Heart right ventricle (tissue), 16 donors: ENCODE results near the gene FAIM2. TPM values are rescaled to one million over a fixed set of nuclear protein-coding genes. Genes with fewer than 3 reads are reported as not detected.

ENCODE experiments used
- ATAC-seq, 8 donors: fragments of 200-7000 bp; cut with Tn5 transposase; one replicate each; pipeline ENCODE4 v1.9.1; 2020; ENCODE audit warnings: mild to moderate bottlenecking in 8 of 8, moderate library complexity in 8 of 8, moderate number of reproducible peaks in 1 of 8
- DNase-seq, 2 donors: peaks; one replicate each; pipeline ENCODE4 v3.0.0-alpha.2; 2020
- H3K27ac ChIP-seq, 10 donors: fragments of 200-600 bp; sonication (generic) in 2 of 10; one replicate each; pipeline versions ENCODE4 v1.5.0 to v1.8.0; 2020 to 2022; ENCODE audit warnings: mild to moderate bottlenecking in 3 of 10
- H3K27me3 ChIP-seq, 7 donors: fragments of 200-600 bp; one replicate each; pipeline ENCODE4 v1.8.0; 2021 to 2022; ENCODE audit warnings: mild to moderate bottlenecking in 2 of 7
- H3K36me3 ChIP-seq, 9 donors: fragments of 200-600 bp; sonication (generic) in 1 of 9; one replicate each; pipeline versions ENCODE4 v1.5.0 to v1.8.0; 2020 to 2022; ENCODE audit warnings: mild to moderate bottlenecking in 2 of 9
- H3K4me1 ChIP-seq, 9 donors: fragments of 200-600 bp; sonication (generic) in 1 of 9; one replicate each; pipeline versions ENCODE4 v1.5.0 to v1.8.0; 2020 to 2022; ENCODE audit warnings: mild to moderate bottlenecking in 4 of 9
- H3K4me3 ChIP-seq, 10 donors: fragments of 200-600 bp; sonication (generic) in 2 of 10; one replicate each; pipeline versions ENCODE4 v1.5.0 to v1.8.0; 2020 to 2022; ENCODE audit warnings: mild to moderate bottlenecking in 7 of 10, moderate library complexity in 2 of 10
- H3K9me3 ChIP-seq, 11 donors: fragments of 200-600 bp in 10 of 11; sonication (generic) in 2 of 11; one replicate each; pipeline versions ENCODE4 v1.5.0 to v1.8.0; 2013 to 2022; ENCODE audit warnings: mild to moderate bottlenecking in 2 of 11, control low read depth in 1 of 11, moderate library complexity in 1 of 11
- CTCF ChIP-seq, 9 donors: fragments of 200-600 bp; sonication (generic) in 2 of 9; IDR thresholded peaks; one replicate each; pipeline versions ENCODE4 v1.5.0 to v1.8.0; 2021 to 2022; ENCODE audit warnings: antibody characterized with exemption in 9 of 9, mild to moderate bottlenecking in 5 of 9, moderate library complexity in 1 of 9
- WGBS, 2 donors: extraction: QIAGEN DNeasy Blood & Tissue Kit; methylation state at CpG; one replicate each; pipeline ENCODE4 v1.1.7; 2013; ENCODE audit warnings: inconsistent platforms in 1 of 2; 5-methylcytosine and 5-hydroxymethylcytosine counted together
- intact Hi-C, 10 donors: fragments of 100-400 bp; cut with DNase I; formaldehyde crosslinking; loops; one replicate each; pipeline versions ENCODE4 v1.11.1 to v1.14.2; 2022
- polyA plus RNA-seq, 2 donors: library from polyadenylated mRNA; stranded (reverse); fragments of 200-250 nt; gene quantifications; one replicate each; pipeline ENCODE4 v1.2.3, GENCODE V29; 2013
- total RNA-seq, 10 donors: library from RNA; stranded (reverse); fragmentation: NEBNext Ultra II Directional in 3 of 10; extraction: Animal tissue kit (Norgen Biotek cat#: 25700) in 3 of 10; gene quantifications; one replicate each; pipeline versions ENCODE4 v1.2.1 to v1.2.4, GENCODE V29; 2021 to 2023
- donor health status: Arrhythmogenic right ventricular cardiomyopathy.
- donor health status: ischemic (EF 13 %, LVEDD 7.1; RV severe dilation, severe dysfunction).
- donor health status: healthy with polysubstance abuse.
- donor health status: DM: no; HTN: yes; CAD: no.
- donor health status: DM: no; HTN: no; CAD: no.
- donor health status: ischemic (EF 25% LVEDD 6.9; RV normal size, moderate dysfunction).
- donor health status: ischemic (EF 25% LVEDD 5.7; RV mildly dilated, moderate dysfunction).
- donor health status: healthy.
- donor health status: DM: yes; HTN: yes; CAD: no.
- donor health status: Ischemic cardiomyopathy.
- donor health status: ischemic (EF 35%, LVEDD 5.7; RV mildly dilated, moderate dysfunction).
- donor health status: nonischemic (EF 11% LVEDD 7.7; RV severe dilation, severe dysfunction).
- donor health status: DM: yes; HTN: yes; CAD: no.
- donor health status: PGD.
- donor health status: ischemic (EF 29% LVEDD 5.4; RV normal size, mild dysfunction).
- donor health status: nonischemic (EF 23%, LVEDD 6.1; RV moderate dilation, normal function).

The FAIM2 gene
- total and polyA plus RNA-seq, 12 donors, result 1.2 to 15.0 (median 3.5) TPM

GRCh38 chr12:49893753-49894750 lies 9.6 kb downstream of the FAIM2 start:
- no peaks in the 10 kb centered on the region for H3K4me1 ChIP-seq
- no peak for TF ChIP-seq CTCF (IDR thresholded peaks at IDR 0.05)
- no peaks in the 10 kb centered on the region for H3K36me3 ChIP-seq
- intact Hi-C loops, result no loop called here
- DNase-seq (no peak), ATAC-seq (no peak)
- WGBS, 2 donors, result 91 to 92% methylated on average over 10 of the region's 10 CpGs
- no peak overlapping the region for H3K27ac ChIP-seq
- H3K27me3 ChIP-seq, result peaks cover 0 to 16% (median 4%) of the 10 kb centered on the region in 7 donors
- no peak overlapping the region for H3K4me3 ChIP-seq
- H3K9me3 ChIP-seq, result no peaks in the 10 kb centered on the region

- ATAC-seq, result no peak
- peaks cover 0 to 16% (median 3%) of the 10 kb centered on the region in 7 donors for H3K27me3 ChIP-seq
- no peaks in the 10 kb centered on the region for H3K9me3 ChIP-seq
- no peak overlapping the region for H3K27ac ChIP-seq
- no peak for TF ChIP-seq CTCF (IDR thresholded peaks at IDR 0.05)
- no peak overlapping the region for H3K4me3 ChIP-seq
- 62 to 66% methylated on average over 3 of the region's 3 CpGs for WGBS, 2 donors
- no peaks in the 10 kb centered on the region for H3K36me3 ChIP-seq
- intact Hi-C loops, result no loop called here
- H3K4me1 ChIP-seq, result no peaks in the 10 kb centered on the region
- no peak for DNase-seq
These were observed 10.9 kb downstream of the FAIM2 start for GRCh38 chr12:49892732-49893317.

GRCh38 chr12:49892084-49892731 lies 11.5 kb downstream of the FAIM2 start:
- ATAC-seq, result no peak
- no peak overlapping the region for H3K27ac ChIP-seq
- no peak for TF ChIP-seq CTCF (IDR thresholded peaks at IDR 0.05)
- no peaks in the 10 kb centered on the region for H3K36me3 ChIP-seq
- no peak overlapping the region for H3K4me3 ChIP-seq
- DNase-seq, result no peak
- intact Hi-C loops, result no loop called here
- H3K9me3 ChIP-seq, result no peaks in the 10 kb centered on the region
- no peaks in the 10 kb centered on the region for H3K4me1 ChIP-seq
- WGBS, 2 donors, result 61 to 64% methylated on average over 10 of the region's 10 CpGs
- peaks cover 0 to 16% (median 3%) of the 10 kb centered on the region in 7 donors for H3K27me3 ChIP-seq

- no peak for TF ChIP-seq CTCF (IDR thresholded peaks at IDR 0.05)
- intact Hi-C loops, result loop anchor here in 1 of 10 donors (2.0 kb wide), 1 partner anchor 41 kb away; no protein-coding TSS in a partner anchor
- no peak for DNase-seq
- 72 to 81% methylated on average over 6 of the region's 6 CpGs for WGBS, 2 donors
- Histone ChIP-seq H3K9me3 (no peaks in the 10 kb centered on the region), H3K4me1 (no peaks in the 10 kb centered on the region), H3K27me3 (peaks cover 0 to 20% (median 0%) of the 10 kb centered on the region in 7 donors), H3K27ac (no peak overlapping the region), H3K4me3 (no peak overlapping the region), H3K36me3 (no peaks in the 10 kb centered on the region)
- no peak for ATAC-seq
These were observed 12.2 kb downstream of the FAIM2 start for GRCh38 chr12:49891476-49891875.
